DMS 273 (cell line): ENCODE results near the gene SPTLC2.

Source experiments
- DNase-seq: peaks from one replicate; lab custom pipeline; 2025; ENCODE audit not compliant: unreplicated experiment; lab: John Stamatoyannopoulos, UW

Gene SPTLC2

GRCh38 chr14:77623201-77623600 lies 6.8 kb upstream of the SPTLC2 start:
- DNase-seq, result no peak

- no peak for DNase-seq
These were observed 6.0 kb upstream of the SPTLC2 start for GRCh38 chr14:77622366-77622961.

GRCh38 chr14:77620222-77620870 lies 3.9 kb upstream of the SPTLC2 start:
- DNase-seq, result no peak

- DNase-seq, result no peak
These were observed 2.0 kb upstream of the SPTLC2 start for GRCh38 chr14:77618381-77618970.

GRCh38 chr14:77616133-77616453 lies 344 bp downstream of the SPTLC2 start:
- peak; percentile 57 for DNase-seq

GRCh38 chr14:77615361-77616132 lies 890 bp downstream of the SPTLC2 start:
- DNase-seq, result peak; percentile 57

GRCh38 chr14:77613201-77613600 lies 3.2 kb downstream of the SPTLC2 start:
- DNase-seq, result no peak

- no peak for DNase-seq
These were observed 4.3 kb downstream of the SPTLC2 start for GRCh38 chr14:77612011-77612620.

- DNase-seq, result no peak
These were observed 5.9 kb downstream of the SPTLC2 start for GRCh38 chr14:77610553-77610952.

- DNase-seq, result no peak
These were observed 6.5 kb downstream of the SPTLC2 start for GRCh38 chr14:77609922-77610321.

- no peak for DNase-seq
These were observed 8.6 kb downstream of the SPTLC2 start for GRCh38 chr14:77607741-77608302.

GRCh38 chr14:77605392-77605972 lies 11.0 kb downstream of the SPTLC2 start:
- DNase-seq, result no peak

- DNase-seq, result peak; percentile 52
These were observed 12.7 kb downstream of the SPTLC2 start for GRCh38 chr14:77603654-77604255.

- DNase-seq, result no peak
These were observed 13.4 kb downstream of the SPTLC2 start for GRCh38 chr14:77603031-77603430.

- no peak for DNase-seq
These were observed 14.4 kb downstream of the SPTLC2 start for GRCh38 chr14:77601846-77602619.

- DNase-seq, result no peak
These were observed 16.5 kb downstream of the SPTLC2 start for GRCh38 chr14:77599889-77600288.

- DNase-seq, result no peak
These were observed 17.9 kb downstream of the SPTLC2 start for GRCh38 chr14:77598366-77599070.

- DNase-seq, result no peak
These were observed 22.9 kb downstream of the SPTLC2 start for GRCh38 chr14:77593501-77593961.
